HL-60 (cell line): Measurements from ENCODE around the gene CDC25A.

ENCODE experiments used
- DNase-seq, 2 experiments: peaks; one replicate each; pipeline ENCODE4 v3.0.0-alpha.2; 2010 to 2020; ENCODE audit warnings: low read depth in 1 of 2, low spot score in 1 of 2
- H3K27ac ChIP-seq: fragments of 250-450 bp; sonication (Bioruptor Pico); replicated peaks from 2 replicates; pipeline ENCODE4 v1.5.1; 2020; ENCODE audit warnings: mild to moderate bottlenecking, moderate library complexity
- H3K27me3 ChIP-seq: fragments of 250-450 bp; sonication (Bioruptor Pico); 2 replicates; pipeline ENCODE4 v1.5.1; 2021; ENCODE audit warnings: mild to moderate bottlenecking, moderate library complexity; ENCODE audit not compliant: insufficient read depth, poor library complexity, severe bottlenecking
- H3K4me3 ChIP-seq: replicated peaks from 2 replicates; pipeline ENCODE4 v1.5.1; 2011; ENCODE audit warnings: mild to moderate bottlenecking, control low read depth, low read length; ENCODE audit not compliant: insufficient read depth
- CTCF ChIP-seq: IDR thresholded peaks from one replicate; pipeline ENCODE4 v1.5.1; 2011; ENCODE audit warnings: low read length, control low read depth, inconsistent platforms; ENCODE audit not compliant: insufficient read depth
- GABPA ChIP-seq: IDR thresholded peaks from 2 replicates; pipeline ENCODE4 v1.6.1; 2012; ENCODE audit warnings: low read depth
- POLR2AphosphoS5 ChIP-seq: IDR thresholded peaks from 2 replicates; pipeline ENCODE4 v1.6.1; 2012; ENCODE audit warnings: low read depth
- REST ChIP-seq: IDR thresholded peaks from 2 replicates; pipeline ENCODE4 v1.6.1; 2012; ENCODE audit warnings: low read depth; ENCODE audit not compliant: insufficient replicate concordance
- SPI1 ChIP-seq: IDR thresholded peaks from 2 replicates; pipeline ENCODE4 v1.6.1; 2012; ENCODE audit warnings: low read depth, mild to moderate bottlenecking, borderline replicate concordance

The CDC25A gene

GRCh38 chr3:48222616-48223513, 34.6 kb upstream of the CDC25A start, which contains the start of gene CAMP:
TSS of gene CAMP (plus strand) at chr3:48223495. CDS start at chr3:48223512, 17 bp downstream.
- H3K27me3 ChIP-seq = no peaks in the 10 kb centered on the region
- peak within 1 kb of the TSS; percentile 44 for H3K27ac ChIP-seq
- H3K4me3 ChIP-seq = no peak within 1 kb of the TSS
- DNase-seq = peak; percentile 98 to 100
- TF ChIP-seq GABPA = peak; percentile 56
- TF ChIP-seq REST = no peak
- peak; percentile 98 for TF ChIP-seq POLR2AphosphoS5
- no peak for TF ChIP-seq CTCF
- TF ChIP-seq SPI1 = peak; percentile 99

- no peak for DNase-seq
- H3K4me3 ChIP-seq = no peak overlapping the region
- no peak for TF ChIP-seq GABPA
- TF ChIP-seq CTCF = no peak
- no peak for TF ChIP-seq POLR2AphosphoS5
- no peak for TF ChIP-seq SPI1
- no peak for TF ChIP-seq REST
- no peak overlapping the region for H3K27ac ChIP-seq
- no peaks in the 10 kb centered on the region for H3K27me3 ChIP-seq
These were observed 32.5 kb upstream of the CDC25A start for GRCh38 chr3:48220746-48221145.

GRCh38 chr3:48219543-48219942, 31.3 kb upstream of the CDC25A start:
- Histone ChIP-seq H3K27ac (no peak overlapping the region), H3K27me3 (no peaks in the 10 kb centered on the region), H3K4me3 (no peak overlapping the region)
- no peak for DNase-seq
- TF ChIP-seq CTCF (no peak), SPI1 (no peak), GABPA (no peak), REST (no peak), POLR2AphosphoS5 (no peak)
